ENCODE measurements around the gene CDRT4.

The CDRT4 gene

GRCh38 chr17:15492791-15493692, 25.6 kb upstream of the CDRT4 start:
- no peak for DNase-seq (ENCODE audit: low read depth)

- no peak for DNase-seq (ENCODE audit: low read depth)
Observed at GRCh38 chr17:15492186-15492585, 24.8 kb upstream of the CDRT4 start.

- peak; percentile 4 for DNase-seq (ENCODE audit: low read depth)
Observed at GRCh38 chr17:15490634-15491261, 23.3 kb upstream of the CDRT4 start.

GRCh38 chr17:15488557-15488956, 21.1 kb upstream of the CDRT4 start:
- DNase-seq (ENCODE audit: low read depth): no peak

- DNase-seq (ENCODE audit: low read depth): no peak
Observed at GRCh38 chr17:15485045-15485444, 17.6 kb upstream of the CDRT4 start.

DNA sequence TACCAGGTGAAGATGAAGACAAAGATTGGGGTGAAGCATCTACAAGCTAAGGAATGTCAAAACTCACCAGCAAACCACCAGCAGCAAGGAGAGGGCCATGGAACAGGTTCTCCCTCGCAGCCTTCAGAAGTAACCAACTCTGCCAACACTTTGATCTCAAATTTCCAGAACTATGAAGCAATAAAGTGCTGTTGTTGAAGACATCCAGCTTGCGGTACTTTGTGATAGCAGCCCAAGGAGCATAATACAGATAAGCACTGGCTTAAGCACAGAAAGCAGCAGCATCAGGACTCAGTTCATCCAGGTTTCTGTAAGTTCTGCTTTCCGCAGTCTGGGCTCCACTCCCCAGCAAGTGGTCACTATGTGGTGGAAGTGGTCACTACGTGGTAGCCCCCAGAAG, 16.0 kb upstream of the CDRT4 start:
- no peak for DNase-seq (ENCODE audit: low read depth)

GRCh38 chr17:15482476-15482875, 15.1 kb upstream of the CDRT4 start:
- DNase-seq (ENCODE audit: low read depth): no peak

GRCh38 chr17:15481481-15481880, 14.1 kb upstream of the CDRT4 start:
- DNase-seq (ENCODE audit: low read depth): no peak

DNA sequence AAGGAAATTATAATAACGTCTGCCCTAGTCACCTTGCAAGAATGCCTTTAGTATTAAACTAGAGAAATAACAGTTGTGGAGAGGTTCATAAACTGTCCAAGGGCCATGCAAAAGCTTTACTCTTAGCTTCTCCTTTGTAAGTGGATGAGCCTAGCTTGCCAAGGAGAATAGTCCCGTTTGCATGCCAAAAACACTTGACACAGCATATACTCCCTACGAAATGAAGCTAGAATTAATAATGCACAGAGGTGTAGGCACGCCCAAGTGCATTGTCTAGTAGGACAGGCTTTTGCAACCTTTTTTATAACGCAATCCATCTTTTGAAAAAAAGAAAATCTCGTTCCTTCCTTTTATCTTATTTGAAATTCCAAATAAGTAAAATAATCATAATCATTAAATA, 12.8 kb upstream of the CDRT4 start:
- DNase-seq (ENCODE audit: low read depth): no peak

DNA sequence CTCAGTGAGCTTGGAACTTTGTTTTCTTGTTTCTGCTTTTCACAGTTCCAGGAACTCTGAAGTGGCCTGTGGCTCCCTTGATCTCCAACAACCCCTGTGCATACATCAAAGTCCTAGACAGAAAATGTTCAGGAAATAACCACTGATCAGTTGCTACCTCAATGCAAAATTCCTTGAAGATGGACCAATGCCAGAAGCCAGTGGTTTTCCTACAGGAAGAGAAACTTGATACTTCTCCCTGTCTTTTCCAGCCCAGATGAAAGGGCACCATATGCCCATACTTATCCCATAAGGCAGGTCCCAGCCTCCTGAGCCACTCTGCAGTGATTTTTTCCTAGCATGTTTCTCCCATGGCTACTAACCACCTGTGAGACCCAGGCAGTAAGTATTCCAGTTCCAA, 12.3 kb upstream of the CDRT4 start:
- no peak for DNase-seq (ENCODE audit: low read depth)

- DNase-seq (ENCODE audit: low read depth): no peak
Observed at GRCh38 chr17:15478845-15479244, 11.4 kb upstream of the CDRT4 start.

- no peak for DNase-seq (ENCODE audit: low read depth)
Observed at GRCh38 chr17:15475631-15476354, 8.4 kb upstream of the CDRT4 start.

- DNase-seq (ENCODE audit: low read depth): no peak
Observed at GRCh38 chr17:15472891-15473290, 5.5 kb upstream of the CDRT4 start.

DNA sequence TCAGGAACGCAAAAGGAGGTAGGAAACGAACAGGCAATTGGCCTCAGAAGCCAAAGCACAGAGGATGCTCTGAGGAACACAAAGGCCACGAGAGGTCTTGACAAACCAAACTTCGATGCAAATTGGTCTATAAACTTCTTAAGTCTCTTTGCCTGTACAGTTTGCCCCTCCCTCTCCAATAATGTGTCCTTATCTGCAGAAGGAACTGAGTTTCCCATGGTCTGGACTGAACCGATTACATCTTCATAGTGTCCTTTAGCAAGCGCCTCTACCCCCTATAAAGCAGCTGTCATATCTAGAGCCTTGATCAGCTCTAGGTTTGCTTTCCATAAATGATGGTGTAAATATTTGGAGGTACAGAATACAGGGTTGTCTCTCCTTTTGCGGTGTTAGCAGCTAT, 3.1 kb upstream of the CDRT4 start:
- DNase-seq (ENCODE audit: low read depth): no peak

GRCh38 chr17:15469260-15469659, 1.8 kb upstream of the CDRT4 start:
- no peak for DNase-seq (ENCODE audit: low read depth)

DNA sequence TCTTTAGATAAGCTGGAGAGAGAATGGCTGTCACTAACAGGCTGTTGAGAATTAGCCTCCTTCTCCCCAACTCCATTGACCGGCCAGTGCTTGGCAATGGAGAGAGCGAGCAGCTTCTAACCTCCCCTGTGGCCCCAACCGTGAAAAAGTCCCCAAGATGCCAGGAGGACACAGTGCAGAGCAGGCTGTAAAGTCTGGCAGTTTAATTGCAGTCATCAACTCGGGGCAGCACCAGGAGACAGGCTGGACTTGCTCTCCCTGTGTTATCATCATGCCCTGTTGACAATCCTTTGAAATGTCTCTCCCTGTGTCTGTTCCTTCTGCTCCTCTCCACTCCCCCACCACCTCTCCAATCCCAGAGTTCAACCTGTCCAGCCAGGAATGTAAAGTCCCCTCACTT, 705 bp upstream of the CDRT4 start:
- DNase-seq (ENCODE audit: low read depth): no peak

- DNase-seq (ENCODE audit: low read depth): no peak
Observed at GRCh38 chr17:15466131-15466530, 1.3 kb downstream of the CDRT4 start.

GRCh38 chr17:15465045-15465701, 2.2 kb downstream of the CDRT4 start:
- no peak for DNase-seq (ENCODE audit: low read depth)

GRCh38 chr17:15464231-15464985, 3.0 kb downstream of the CDRT4 start:
- DNase-seq (ENCODE audit: low read depth): no peak

- no peak for DNase-seq (ENCODE audit: low read depth)
Observed at GRCh38 chr17:15462976-15463772, 4.2 kb downstream of the CDRT4 start.

DNA sequence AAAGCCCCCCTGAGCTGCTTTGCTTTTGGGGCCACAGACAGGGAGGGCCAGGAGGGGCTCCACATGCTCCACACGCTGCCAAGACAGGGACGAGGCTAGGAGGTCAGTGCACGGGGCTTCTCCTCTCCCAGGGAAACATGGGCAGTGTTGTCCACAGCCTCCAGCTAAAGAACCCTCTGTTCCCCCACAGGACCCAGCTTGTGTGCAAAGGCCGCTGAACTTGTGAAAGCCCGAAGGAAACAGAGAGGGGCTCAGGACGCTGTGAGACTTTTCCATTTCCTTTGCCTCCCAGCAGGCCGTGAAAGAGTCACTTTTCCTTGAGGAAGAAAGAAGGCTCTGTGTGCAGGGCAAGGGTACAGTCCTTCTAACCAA, 9.7 kb downstream of the CDRT4 start:
- DNase-seq (ENCODE audit: low read depth): no peak

Data from stimulated activated CD8-positive, alpha-beta memory T cell treated with anti-CD3 and anti-CD28 coated beads, Interleukin-4, amount 100 ng/mL, for 24 hours (primary cell).